AG08395 (cell line): ENCODE data around the gene AIG1.

ENCODE experiments used
- DNase-seq: peaks from one replicate; pipeline ENCODE4 v3.0.0; 2012; ENCODE audit warnings: mixed read lengths, low spot score

Gene AIG1

GRCh38 chr6:143372199-143372882 lies 311.7 kb downstream of the AIG1 start:
- DNase-seq, result no peak

DNA sequence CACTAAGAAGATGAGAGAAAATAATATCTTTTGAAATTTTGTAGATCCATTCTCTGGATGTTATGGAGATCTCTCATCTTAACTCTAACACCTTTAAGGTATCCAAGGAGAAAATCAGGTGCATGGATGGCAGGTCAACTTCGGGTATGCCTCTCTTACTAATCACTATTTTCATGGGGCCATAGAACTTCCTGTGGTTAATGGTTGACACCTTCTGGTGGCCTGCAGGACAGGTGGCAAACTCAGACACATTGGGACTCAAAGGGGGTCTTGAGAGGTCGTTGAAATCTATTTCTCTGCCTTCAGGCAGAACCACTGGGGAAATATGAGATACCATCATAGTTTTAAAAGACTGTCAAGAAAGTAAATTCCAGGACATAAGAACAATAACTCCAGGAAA lies 313.3 kb downstream of the AIG1 start:
- no peak for DNase-seq

GRCh38 chr6:143375022-143375585 lies 314.4 kb downstream of the AIG1 start:
- DNase-seq, result no peak

DNA sequence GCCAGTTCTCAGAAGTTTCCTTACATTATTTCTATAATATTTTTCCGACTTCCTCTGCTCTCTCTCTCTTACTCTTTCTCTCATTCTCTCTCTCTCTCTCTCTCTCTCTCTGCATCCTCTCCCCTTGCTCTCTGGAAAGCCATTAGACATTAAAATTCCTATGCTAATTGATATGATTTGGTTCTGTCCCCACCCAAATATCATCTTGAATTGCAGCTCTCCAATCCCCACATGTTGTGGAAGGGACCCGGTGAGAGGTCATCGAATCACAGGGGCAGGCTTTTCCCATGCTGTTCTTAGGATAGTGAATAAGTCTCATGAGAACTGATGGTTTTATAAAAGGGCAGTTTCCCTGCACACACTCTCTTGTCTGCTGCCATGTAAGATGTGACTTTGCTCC lies 315.7 kb downstream of the AIG1 start:
- no peak for DNase-seq

- no peak for DNase-seq
Observed at GRCh38 chr6:143376861-143377260, 316.2 kb downstream of the AIG1 start.

DNA sequence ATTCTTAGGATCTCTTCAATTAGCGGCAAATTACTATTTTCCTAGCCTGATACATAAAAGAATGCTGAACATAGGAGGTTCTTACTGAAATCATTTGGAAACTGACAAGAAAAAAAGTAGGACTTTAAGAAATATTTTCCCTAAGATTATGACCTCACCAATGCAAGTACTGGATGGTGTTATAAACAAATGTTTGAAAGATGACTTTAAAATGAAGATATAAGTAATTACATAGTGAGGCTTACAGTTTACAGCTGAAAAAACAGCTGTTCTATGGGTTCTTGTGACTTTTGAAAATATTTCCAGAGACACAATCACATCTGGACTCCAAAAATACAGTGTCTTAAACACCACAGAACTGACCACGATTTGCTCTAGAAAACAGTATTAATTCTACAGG lies 324.9 kb downstream of the AIG1 start:
- no peak for DNase-seq

GRCh38 chr6:143390278-143390677 lies 329.6 kb downstream of the AIG1 start:
- no peak for DNase-seq
